Esophagus squamous epithelium (tissue), 5 donors: Measurements from ENCODE around the gene UTP25. TPM values are rescaled to one million over a fixed set of nuclear protein-coding genes. Genes with fewer than 3 reads are reported as not detected.
A peak's percentile ranks its signal among the peaks of the same experiment; 100 is the strongest.

ENCODE experiments used
- DNase-seq: peaks from one replicate; lab custom pipeline; 2025; lab: John Stamatoyannopoulos, UW
- H3K27ac ChIP-seq, 4 donors: fragments of 200-600 bp; sonication (generic); one replicate each; pipeline ENCODE4 v1.5.1; 2016 to 2019; ENCODE audit warnings: mild to moderate bottlenecking in 1 of 4
- H3K27me3 ChIP-seq, 4 donors: fragments of 200-600 bp; sonication (generic); 1 replicate in 3 of 4; 2 replicates in 1 of 4; pipeline versions ENCODE4 v1.5.1 to v1.6.0; 2017 to 2021; ENCODE audit warnings: antibody characterized with exemption in 1 of 4
- H3K36me3 ChIP-seq, 3 donors: fragments of 200-600 bp; sonication (generic); one replicate each; pipeline ENCODE4 v1.5.1; 2016 to 2019
- H3K4me1 ChIP-seq, 3 donors: fragments of 200-600 bp; sonication (generic); one replicate each; pipeline ENCODE4 v1.5.1; 2017 to 2019
- H3K4me3 ChIP-seq, 4 donors: fragments of 200-600 bp; sonication (generic); 1 replicate in 3 of 4; 2 replicates in 1 of 4; pipeline ENCODE4 v1.5.1; 2016 to 2019; ENCODE audit warnings: mild to moderate bottlenecking in 2 of 4, moderate library complexity in 1 of 4
- H3K9me3 ChIP-seq, 3 donors: fragments of 200-600 bp; sonication (generic); one replicate each; pipeline ENCODE4 v1.5.1; 2016 to 2019
- POLR2A ChIP-seq, 4 donors: fragments of 450-650 bp; IDR thresholded peaks; one replicate each; pipeline ENCODE4 v1.6.1; 2017; ENCODE audit warnings: antibody characterized with exemption in 4 of 4, mild to moderate bottlenecking in 4 of 4, moderate library complexity in 3 of 4
- WGBS, 2 donors: methylation state at CpG; one replicate each; pipeline ENCODE4 v1.1.5; 2018; 5-methylcytosine and 5-hydroxymethylcytosine counted together
- intact Hi-C: fragments of 100-400 bp; cut with DNase I; formaldehyde crosslinking; loops from one replicate; pipeline ENCODE4 v1.15.0; 2022
- total RNA-seq, 4 donors: library from RNA; depleted of rRNA; stranded (reverse); fragments of >200 nt; gene quantifications; one replicate each; pipeline ENCODE4 v1.1.0, GENCODE V29; 2016
- TF ChIP-seq, protein P1 (sequence below), 6 experiments: fragments of 450-650 bp in 4 of 6; fragments of 200-600 bp in 2 of 6; sonication (generic) in 2 of 6; IDR thresholded peaks; one replicate each; pipeline ENCODE4 v1.5.1; 2016 to 2019; ENCODE audit warnings: antibody characterized with exemption in 6 of 6, mild to moderate bottlenecking in 4 of 6, moderate library complexity in 4 of 6
- donor health status: DM: yes; HTN: yes; CAD: no.

Gene UTP25
- total RNA-seq, 4 donors from 2014 or later, result 3.9 to 13.5 (median 7.8) TPM

DNA sequence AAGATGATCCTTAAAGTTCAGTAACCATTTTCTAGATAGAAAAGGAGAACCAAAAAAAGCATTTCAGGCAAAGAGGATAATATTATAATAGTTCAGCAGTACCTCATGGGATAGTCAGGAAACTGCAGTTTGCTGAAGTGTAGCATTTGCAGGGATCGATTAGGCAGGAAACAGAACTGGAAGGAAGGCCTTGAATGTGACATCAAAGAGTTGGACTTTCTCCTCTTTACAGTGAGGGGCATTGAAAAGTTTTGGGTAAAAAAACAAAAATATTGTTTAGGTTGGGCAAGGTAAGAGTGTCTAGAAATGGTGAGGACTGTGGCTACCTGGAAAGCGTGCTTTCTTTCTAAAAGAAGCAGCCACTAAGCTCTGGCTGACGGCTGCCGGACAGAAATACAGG lies 13.9 kb upstream of the UTP25 start:
- Histone ChIP-seq H3K27me3 (no peaks in the 10 kb centered on the region), H3K9me3 (no peaks in the 10 kb centered on the region), H3K4me1 (peaks cover 4 to 45% (median 15%) of the 10 kb centered on the region in 3 donors), H3K4me3 (no peak overlapping the region), H3K36me3 (no peaks in the 10 kb centered on the region), H3K27ac (peak overlapping the region in 1 of 4 donors; percentile 94)
- WGBS, 2 donors, result 79 to 88% methylated on average over 4 of the region's 4 CpGs
- intact Hi-C loops, result no loop called here
- TF ChIP-seq POLR2A (IDR thresholded peaks at IDR 0.05), result no peak
- TF ChIP-seq, protein P1, sequence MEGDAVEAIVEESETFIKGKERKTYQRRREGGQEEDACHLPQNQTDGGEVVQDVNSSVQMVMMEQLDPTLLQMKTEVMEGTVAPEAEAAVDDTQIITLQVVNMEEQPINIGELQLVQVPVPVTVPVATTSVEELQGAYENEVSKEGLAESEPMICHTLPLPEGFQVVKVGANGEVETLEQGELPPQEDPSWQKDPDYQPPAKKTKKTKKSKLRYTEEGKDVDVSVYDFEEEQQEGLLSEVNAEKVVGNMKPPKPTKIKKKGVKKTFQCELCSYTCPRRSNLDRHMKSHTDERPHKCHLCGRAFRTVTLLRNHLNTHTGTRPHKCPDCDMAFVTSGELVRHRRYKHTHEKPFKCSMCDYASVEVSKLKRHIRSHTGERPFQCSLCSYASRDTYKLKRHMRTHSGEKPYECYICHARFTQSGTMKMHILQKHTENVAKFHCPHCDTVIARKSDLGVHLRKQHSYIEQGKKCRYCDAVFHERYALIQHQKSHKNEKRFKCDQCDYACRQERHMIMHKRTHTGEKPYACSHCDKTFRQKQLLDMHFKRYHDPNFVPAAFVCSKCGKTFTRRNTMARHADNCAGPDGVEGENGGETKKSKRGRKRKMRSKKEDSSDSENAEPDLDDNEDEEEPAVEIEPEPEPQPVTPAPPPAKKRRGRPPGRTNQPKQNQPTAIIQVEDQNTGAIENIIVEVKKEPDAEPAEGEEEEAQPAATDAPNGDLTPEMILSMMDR (IDR thresholded peaks at IDR 0.05), result no peak
- DNase-seq, result no peak

DNA sequence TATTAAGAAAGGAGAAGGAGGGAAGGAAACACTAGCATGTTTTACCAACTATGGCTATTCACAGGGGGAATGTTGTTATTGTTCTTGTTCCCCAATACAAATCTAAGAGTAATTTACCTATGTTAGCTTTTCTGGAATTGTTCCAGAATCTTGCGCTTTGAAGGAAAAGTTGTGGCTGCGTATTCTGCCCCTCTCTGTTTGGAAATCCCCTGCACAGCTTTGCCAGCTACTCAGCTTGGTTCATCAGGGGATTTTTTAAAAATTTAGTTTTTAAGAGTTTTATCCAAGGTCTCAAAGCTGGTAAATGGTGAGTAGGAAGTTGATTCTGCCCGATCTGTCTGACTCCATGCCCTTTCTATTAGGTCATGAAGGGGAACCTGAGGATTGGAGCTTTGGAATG lies 12.3 kb upstream of the UTP25 start:
- TF ChIP-seq POLR2A (IDR thresholded peaks at IDR 0.05), result no peak
- TF ChIP-seq, protein P1 (IDR thresholded peaks at IDR 0.05), result no peak
- Histone ChIP-seq H3K27ac (peak overlapping the region; percentile 82 to 94 (median 87)), H3K4me1 (peaks cover 4 to 33% (median 14%) of the 10 kb centered on the region in 3 donors), H3K36me3 (no peaks in the 10 kb centered on the region), H3K4me3 (no peak overlapping the region), H3K9me3 (no peaks in the 10 kb centered on the region), H3K27me3 (no peaks in the 10 kb centered on the region)
- 23 to 33% methylated on average over 3 of the region's 3 CpGs for WGBS, 2 donors
- no peak for DNase-seq
- intact Hi-C loops, result no loop called here

DNA sequence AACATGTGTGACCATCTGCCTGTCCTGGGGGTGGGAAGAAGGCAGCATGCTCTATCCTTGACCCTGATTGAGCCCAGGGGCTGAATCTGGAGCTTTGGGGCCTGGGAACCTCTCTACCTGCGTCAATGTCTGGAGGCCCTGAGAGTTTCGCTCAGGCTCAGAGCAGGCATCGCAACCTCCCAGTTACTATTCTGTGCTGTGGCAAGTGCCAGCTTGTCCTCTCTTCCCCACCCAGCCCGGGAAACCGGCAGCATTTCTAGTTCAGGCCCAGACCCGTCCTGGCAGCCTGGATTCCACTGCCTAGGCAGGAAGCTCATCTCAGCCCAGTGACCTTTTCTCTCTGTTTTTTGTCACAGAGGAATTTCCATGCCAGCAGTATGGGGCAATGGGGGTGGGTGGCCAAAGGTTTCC lies 11.8 kb upstream of the UTP25 start:
- H3K36me3 ChIP-seq, result no peaks in the 10 kb centered on the region
- WGBS, 2 donors, result 41 to 57% methylated on average over 3 to 6 of the region's 6 CpGs
- peak overlapping the region; percentile 82 to 94 (median 87) for H3K27ac ChIP-seq
- intact Hi-C loops, result no loop called here
- peaks cover 4 to 36% (median 14%) of the 10 kb centered on the region in 3 donors for H3K4me1 ChIP-seq
- no peaks in the 10 kb centered on the region for H3K9me3 ChIP-seq
- DNase-seq, result no peak
- peak overlapping the region in 2 of 4 donors; percentile 15 to 33 for H3K4me3 ChIP-seq
- TF ChIP-seq, protein P1 (IDR thresholded peaks at IDR 0.05), result no peak
- TF ChIP-seq POLR2A (IDR thresholded peaks at IDR 0.05), result peak in 1 of 4 donors; percentile 20
- no peaks in the 10 kb centered on the region for H3K27me3 ChIP-seq

DNA sequence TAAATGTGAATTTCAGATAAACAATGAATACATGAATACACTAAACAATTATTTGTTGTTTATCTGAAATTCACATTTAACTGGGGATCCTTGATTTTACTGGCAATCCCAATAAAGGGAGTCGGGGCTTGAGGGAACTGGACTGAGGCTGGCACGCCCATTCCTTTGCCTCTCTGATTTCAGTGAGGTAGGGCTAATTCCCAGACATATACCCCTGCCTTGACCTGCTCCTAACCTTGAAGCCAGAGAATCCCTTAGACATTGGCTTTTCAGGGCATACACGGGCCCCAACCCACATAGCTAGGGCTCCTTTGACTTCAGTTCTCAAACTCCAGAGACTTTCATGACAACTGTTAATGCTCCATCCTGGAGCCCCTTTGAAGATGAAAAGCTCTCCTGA lies 10.8 kb upstream of the UTP25 start:
- Histone ChIP-seq H3K27ac (peak overlapping the region; percentile 82 to 94 (median 87)), H3K36me3 (no peaks in the 10 kb centered on the region), H3K4me3 (no peak overlapping the region), H3K9me3 (no peaks in the 10 kb centered on the region), H3K27me3 (peaks cover 0 to 3% (median 0%) of the 10 kb centered on the region in 4 donors), H3K4me1 (peaks cover 4 to 37% (median 14%) of the 10 kb centered on the region in 3 donors)
- TF ChIP-seq POLR2A (IDR thresholded peaks at IDR 0.05), result no peak
- TF ChIP-seq, protein P1 (IDR thresholded peaks at IDR 0.05), result no peak
- intact Hi-C loops, result no loop called here
- 47 to 52% methylated on average over 3 of the region's 3 CpGs for WGBS, 2 donors
- no peak for DNase-seq

DNA sequence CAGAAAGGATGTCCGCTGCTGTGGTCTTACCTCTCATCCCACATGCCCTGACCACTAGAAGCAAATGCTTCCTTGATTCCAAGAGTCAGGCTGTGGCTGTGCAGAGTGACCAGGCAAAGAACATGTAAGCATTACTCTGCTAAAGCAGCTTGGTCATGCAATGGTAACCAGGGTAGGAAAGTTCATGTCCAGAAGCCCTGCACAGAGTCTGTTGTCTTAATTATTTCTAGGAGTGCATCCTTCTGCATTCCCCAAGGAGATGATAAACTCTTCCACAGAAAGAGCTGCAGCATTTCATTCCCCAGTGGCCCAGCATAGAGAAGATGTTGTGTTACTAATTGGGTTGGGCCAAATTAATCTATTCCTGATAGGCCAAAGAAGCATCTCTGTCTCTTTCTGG lies 10.1 kb upstream of the UTP25 start:
- WGBS, 2 donors, result 100% methylated on average over 1 of the region's 1 CpG; no CpG with 5 or more reads in 1 of the 2 donors
- DNase-seq, result no peak
- TF ChIP-seq, protein P1 (IDR thresholded peaks at IDR 0.05), result no peak
- TF ChIP-seq POLR2A (IDR thresholded peaks at IDR 0.05), result no peak
- intact Hi-C loops, result no loop called here
- H3K27me3 ChIP-seq, result peaks cover 0 to 8% (median 0%) of the 10 kb centered on the region in 4 donors
- no peak overlapping the region for H3K4me3 ChIP-seq
- no peaks in the 10 kb centered on the region for H3K9me3 ChIP-seq
- H3K27ac ChIP-seq, result peak overlapping the region in 1 of 4 donors; percentile 90
- H3K4me1 ChIP-seq, result peaks cover 4 to 45% (median 14%) of the 10 kb centered on the region in 3 donors
- no peaks in the 10 kb centered on the region for H3K36me3 ChIP-seq
